Thyroid gland (tissue), 4 donors: ENCODE results near the gene SPINK13.

Experiments
- POLR2A ChIP-seq, 2 donors: fragments of 450-650 bp; IDR thresholded peaks; one replicate each; pipeline ENCODE4 v1.6.1; 2017; ENCODE audit warnings: antibody characterized with exemption in 2 of 2, mild to moderate bottlenecking in 2 of 2, moderate library complexity in 1 of 2
- TF ChIP-seq, protein P1 (sequence below), 6 experiments: fragments of 200-600 bp in 3 of 6; fragments of 450-650 bp in 3 of 6; sonication (generic) in 3 of 6; IDR thresholded peaks; one replicate each; pipeline ENCODE4 v1.5.1; 2016 to 2019; ENCODE audit warnings: antibody characterized with exemption in 6 of 6, mild to moderate bottlenecking in 2 of 6, inconsistent platforms in 1 of 6, moderate library complexity in 1 of 6

DNA sequence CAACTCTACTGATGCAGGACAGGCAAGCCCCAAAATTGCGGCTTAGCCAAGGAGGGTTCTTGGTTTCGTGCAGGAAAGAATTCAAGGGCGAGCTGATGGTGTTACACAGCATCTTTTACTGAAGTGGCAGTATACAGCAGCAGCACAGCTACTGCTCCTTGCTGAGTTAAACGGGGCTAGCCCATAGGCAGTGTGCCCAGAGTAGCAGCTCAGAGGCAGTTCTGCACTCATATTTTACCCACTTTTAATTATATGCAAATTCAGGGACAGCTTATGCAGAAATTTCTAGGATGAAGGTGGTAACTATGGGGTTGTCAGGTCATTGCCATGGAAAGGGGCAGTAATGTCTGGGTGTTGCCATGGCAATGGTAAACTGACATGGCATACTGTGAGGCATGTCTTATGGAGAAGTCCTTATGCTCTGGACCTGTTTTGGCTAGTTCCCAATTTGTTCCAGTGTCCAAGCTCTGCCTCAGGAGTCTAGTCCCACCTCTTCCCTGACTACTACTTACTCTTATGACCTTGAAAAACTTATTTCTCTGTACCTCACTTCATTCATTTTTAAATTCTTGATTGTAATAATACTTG is 64.8 kb downstream of the SPINK13 start:
- no peak for TF ChIP-seq POLR2A (IDR thresholded peaks at IDR 0.05)
- TF ChIP-seq, protein P1, sequence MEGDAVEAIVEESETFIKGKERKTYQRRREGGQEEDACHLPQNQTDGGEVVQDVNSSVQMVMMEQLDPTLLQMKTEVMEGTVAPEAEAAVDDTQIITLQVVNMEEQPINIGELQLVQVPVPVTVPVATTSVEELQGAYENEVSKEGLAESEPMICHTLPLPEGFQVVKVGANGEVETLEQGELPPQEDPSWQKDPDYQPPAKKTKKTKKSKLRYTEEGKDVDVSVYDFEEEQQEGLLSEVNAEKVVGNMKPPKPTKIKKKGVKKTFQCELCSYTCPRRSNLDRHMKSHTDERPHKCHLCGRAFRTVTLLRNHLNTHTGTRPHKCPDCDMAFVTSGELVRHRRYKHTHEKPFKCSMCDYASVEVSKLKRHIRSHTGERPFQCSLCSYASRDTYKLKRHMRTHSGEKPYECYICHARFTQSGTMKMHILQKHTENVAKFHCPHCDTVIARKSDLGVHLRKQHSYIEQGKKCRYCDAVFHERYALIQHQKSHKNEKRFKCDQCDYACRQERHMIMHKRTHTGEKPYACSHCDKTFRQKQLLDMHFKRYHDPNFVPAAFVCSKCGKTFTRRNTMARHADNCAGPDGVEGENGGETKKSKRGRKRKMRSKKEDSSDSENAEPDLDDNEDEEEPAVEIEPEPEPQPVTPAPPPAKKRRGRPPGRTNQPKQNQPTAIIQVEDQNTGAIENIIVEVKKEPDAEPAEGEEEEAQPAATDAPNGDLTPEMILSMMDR (IDR thresholded peaks at IDR 0.05), result no peak
